GM18520 (cell line): Measurements from ENCODE around the gene TMEM17.

ENCODE experiments used
- ATAC-seq: cut with Tn5 transposase; IDR thresholded peaks from one replicate; pipeline ENCODE4 v1.9.1; 2021; ENCODE audit not compliant: unreplicated experiment

The TMEM17 gene

GRCh38 chr2:62512384-62512783 is 6.4 kb upstream of the TMEM17 start:
- no peak for ATAC-seq

- no peak for ATAC-seq
These were observed 5.6 kb upstream of the TMEM17 start for GRCh38 chr2:62511636-62512035.

- peak; percentile 3 for ATAC-seq
These were observed 391 bp upstream of the TMEM17 start for GRCh38 chr2:62506421-62506750.

- ATAC-seq = no peak
These were observed 766 bp downstream of the TMEM17 start for GRCh38 chr2:62505109-62505749.

GRCh38 chr2:62504657-62505056 is 1.3 kb downstream of the TMEM17 start:
- ATAC-seq = no peak

GRCh38 chr2:62501794-62502500 is 4.0 kb downstream of the TMEM17 start:
- no peak for ATAC-seq

- ATAC-seq = no peak
These were observed 4.9 kb downstream of the TMEM17 start for GRCh38 chr2:62501069-62501468.

GRCh38 chr2:62499430-62500060 is 6.5 kb downstream of the TMEM17 start:
- ATAC-seq = no peak

GRCh38 chr2:62498739-62499138 is 7.3 kb downstream of the TMEM17 start:
- no peak for ATAC-seq

GRCh38 chr2:62495761-62496160 is 10.2 kb downstream of the TMEM17 start:
- ATAC-seq = no peak

GRCh38 chr2:62492048-62492447 is 13.9 kb downstream of the TMEM17 start:
- ATAC-seq = no peak

GRCh38 chr2:62489702-62490101 is 16.3 kb downstream of the TMEM17 start:
- no peak for ATAC-seq

GRCh38 chr2:62489162-62489561 is 16.8 kb downstream of the TMEM17 start:
- ATAC-seq = no peak

- ATAC-seq = no peak
These were observed 19.6 kb downstream of the TMEM17 start for GRCh38 chr2:62486439-62486765.

GRCh38 chr2:62485761-62486438 is 20.1 kb downstream of the TMEM17 start:
- no peak for ATAC-seq

- no peak for ATAC-seq
These were observed 23.2 kb downstream of the TMEM17 start for GRCh38 chr2:62482558-62483352.

GRCh38 chr2:62479917-62480316 is 26.1 kb downstream of the TMEM17 start:
- no peak for ATAC-seq

- ATAC-seq = no peak
These were observed 27.9 kb downstream of the TMEM17 start for GRCh38 chr2:62478093-62478580.

GRCh38 chr2:62477573-62477972 is 28.4 kb downstream of the TMEM17 start:
- no peak for ATAC-seq

GRCh38 chr2:62475172-62476011 is 30.6 kb downstream of the TMEM17 start:
- ATAC-seq = no peak
